CD14-positive monocyte (primary cell): ENCODE data around the gene MAN1C1. TPM values are rescaled to one million over a fixed set of nuclear protein-coding genes. Genes with fewer than 3 reads are reported as not detected.

ENCODE experiments used
- DNase-seq, 3 donors: peaks; one replicate each; pipeline ENCODE4 v3.0.0-alpha.2; 2011 to 2022
- H2AFZ ChIP-seq: 2 replicates; pipeline ENCODE4 v1.6.0; 2012; ENCODE audit warnings: mild to moderate bottlenecking, low read depth, low read length, inconsistent platforms; ENCODE audit not compliant: insufficient read depth, poor library complexity, severe bottlenecking
- H3K27ac ChIP-seq, 2 donors: 1 replicate in 1 of 2; 2 replicates in 1 of 2; pipeline ENCODE4 v1.5.1; 2012 to 2013; ENCODE audit warnings: low read length in 2 of 2, control low read depth in 1 of 2, inconsistent platforms in 1 of 2, low read depth in 1 of 2, mild to moderate bottlenecking in 1 of 2
- H3K27me3 ChIP-seq, 2 donors: one replicate each; pipeline versions ENCODE4 v1.6.0 to v1.6.1; 2011 to 2013; ENCODE audit warnings: low read length in 2 of 2; ENCODE audit not compliant: control insufficient read depth in 2 of 2, insufficient read depth in 2 of 2
- H3K36me3 ChIP-seq, 2 donors: replicated peaks in 1 of 2; 1 replicate in 1 of 2; 2 replicates in 1 of 2; pipeline versions ENCODE4 v1.5.1 to v1.6.1; 2012 to 2013; ENCODE audit warnings: low read length in 2 of 2, control low read depth in 1 of 2, inconsistent platforms in 1 of 2, mild to moderate bottlenecking in 1 of 2; ENCODE audit not compliant: insufficient read depth in 2 of 2, control insufficient read depth in 1 of 2
- H3K4me1 ChIP-seq, 2 donors: 1 replicate in 1 of 2; 2 replicates in 1 of 2; pipeline versions ENCODE4 v1.5.1 to v1.6.1; 2012 to 2013; ENCODE audit warnings: low read length in 2 of 2, control low read depth in 1 of 2, inconsistent platforms in 1 of 2, mild to moderate bottlenecking in 1 of 2, moderate library complexity in 1 of 2; ENCODE audit not compliant: insufficient read depth in 2 of 2, control insufficient read depth in 1 of 2
- H3K4me2 ChIP-seq: replicated peaks from 2 replicates; pipeline ENCODE3; 2012; ENCODE audit warnings: low read length, moderate library complexity, mild to moderate bottlenecking; ENCODE audit not compliant: poor library complexity, severe bottlenecking; ENCODE audit errors: extremely low read depth
- H3K4me3 ChIP-seq, 3 experiments: fragments of 200-600 bp in 1 of 3; sonication (generic) in 1 of 3; replicated peaks in 1 of 3; 1 replicate in 2 of 3; 2 replicates in 1 of 3; pipeline ENCODE4 v1.5.1; 2011 to 2013; ENCODE audit warnings: low read length in 3 of 3, mild to moderate bottlenecking in 3 of 3, control low read depth in 2 of 3, low read depth in 2 of 3, inconsistent platforms in 1 of 3, moderate library complexity in 1 of 3
- H3K79me2 ChIP-seq: 2 replicates; pipeline ENCODE4 v1.6.0; 2012; ENCODE audit warnings: mild to moderate bottlenecking, control low read depth, inconsistent platforms, low read length, moderate library complexity; ENCODE audit not compliant: insufficient read depth
- H3K9ac ChIP-seq: 2 replicates; pipeline ENCODE4 v1.6.0; 2017; ENCODE audit warnings: low read length, mild to moderate bottlenecking; ENCODE audit not compliant: insufficient read depth, poor library complexity, severe bottlenecking
- H3K9me3 ChIP-seq, 2 donors: replicated peaks in 1 of 2; 1 replicate in 1 of 2; 2 replicates in 1 of 2; pipeline versions ENCODE4 v1.5.1 to v1.6.1; 2012 to 2013; ENCODE audit warnings: low read length in 2 of 2, control low read depth in 1 of 2; ENCODE audit not compliant: control insufficient read depth in 1 of 2, insufficient read depth in 1 of 2
- H4K20me1 ChIP-seq: 2 replicates; pipeline ENCODE4 v1.6.0; 2012; ENCODE audit warnings: mild to moderate bottlenecking, low read length, control low read depth, moderate library complexity; ENCODE audit not compliant: insufficient read depth
- H3K27ac Mint-ChIP-seq, 7 donors: one replicate each; pipeline ENCODE4 v1.8.0; 2020; ENCODE audit warnings: mild to moderate bottlenecking in 7 of 7, mixed read lengths in 7 of 7, moderate library complexity in 6 of 7, inconsistent platforms in 2 of 7
- H3K27me3 Mint-ChIP-seq, 3 donors: one replicate each; pipeline ENCODE4 v1.8.0; 2021 to 2022; ENCODE audit warnings: low read depth in 3 of 3, mild to moderate bottlenecking in 3 of 3, mixed read lengths in 3 of 3, moderate library complexity in 3 of 3, inconsistent platforms in 1 of 3
- H3K36me3 Mint-ChIP-seq, 2 donors: one replicate each; pipeline ENCODE4 v1.8.0; 2020; ENCODE audit warnings: mixed read lengths in 2 of 2, inconsistent platforms in 1 of 2, mild to moderate bottlenecking in 1 of 2
- H3K4me1 Mint-ChIP-seq: one replicate; pipeline ENCODE4 v1.8.0; 2020; ENCODE audit warnings: mild to moderate bottlenecking, mixed read lengths
- H3K4me3 Mint-ChIP-seq, 2 donors: one replicate each; pipeline ENCODE4 v1.8.0; 2020; ENCODE audit warnings: mild to moderate bottlenecking in 2 of 2, mixed read lengths in 2 of 2, moderate library complexity in 1 of 2
- H3K9me3 Mint-ChIP-seq, 7 donors: one replicate each; pipeline ENCODE4 v1.8.0; 2020 to 2022; ENCODE audit warnings: mixed read lengths in 7 of 7, mild to moderate bottlenecking in 6 of 7, moderate library complexity in 6 of 7, inconsistent platforms in 2 of 7
- CTCF ChIP-seq: fragments of 200-600 bp; IDR thresholded peaks from one replicate; pipeline ENCODE4 v1.8.0; 2022; ENCODE audit warnings: antibody characterized with exemption, mild to moderate bottlenecking
- WGBS: methylation state at CpG from one replicate; pipeline ENCODE4 v1.1.5; 2013; ENCODE audit warnings: missing lambda C conversion rate; ENCODE audit not compliant: insufficient coverage; 5-methylcytosine and 5-hydroxymethylcytosine counted together
- intact Hi-C, 2 donors: fragments of 100-400 bp; cut with micrococcal nuclease; formaldehyde crosslinking; loops; one replicate each; pipeline versions ENCODE4 v1.15.0 to v1.15.1; 2023
- polyA plus RNA-seq, 3 donors: library from polyadenylated mRNA; depleted of rRNA in 1 of 3; unstranded in 2 of 3; stranded (reverse) in 1 of 3; fragments of 300-500 nt in 2 of 3; fragments of >200 nt in 1 of 3; fragmentation: Illumina TruSeq in 2 of 3; gene quantifications; 1 replicate in 2 of 3; 2 replicates in 1 of 3; pipeline ENCODE4 v1.2.3, GENCODE V29; 2012 to 2021

Gene MAN1C1
- polyA plus RNA-seq, 3 donors = 1.2 to 7.2 (median 1.7) TPM

- Histone ChIP-seq H4K20me1 (peaks cover 3% of the 10 kb centered on the region), H3K79me2 (no peaks in the 10 kb centered on the region), H3K4me2 (no peak overlapping the region), H3K9me3 (no peaks in the 10 kb centered on the region), H3K36me3 (peaks cover 0 to 4% of the 10 kb centered on the region in 2 donors), H3K4me3 (no peak overlapping the region), H3K27me3 (no peaks in the 10 kb centered on the region), H2AFZ (no peak overlapping the region), H3K27ac (no peak overlapping the region), H3K9ac (no peak overlapping the region), H3K4me1 (no peaks in the 10 kb centered on the region)
- 100% methylated on average over 6 of the region's 8 CpGs for WGBS
- intact Hi-C loops = no loop called here
- no peak overlapping the region for H3K4me3 Mint-ChIP-seq
- peaks cover 0 to 1% (median 0%) of the 10 kb centered on the region in 7 donors for H3K9me3 Mint-ChIP-seq
- peaks cover 0 to 6% (median 5%) of the 10 kb centered on the region in 3 donors for H3K27me3 Mint-ChIP-seq
- no peak overlapping the region for H3K27ac Mint-ChIP-seq
- no peak for TF ChIP-seq CTCF
- no peaks in the 10 kb centered on the region for H3K4me1 Mint-ChIP-seq
- no peaks in the 10 kb centered on the region for H3K36me3 Mint-ChIP-seq
- DNase-seq = no peak
Measured at GRCh38 chr1:25744636-25745425, 128.2 kb downstream of the MAN1C1 start.

- no peak overlapping the region for H3K4me2 ChIP-seq
- H3K9me3 ChIP-seq = no peaks in the 10 kb centered on the region
- no peaks in the 10 kb centered on the region for H3K4me1 Mint-ChIP-seq
- peaks cover 0 to 2% of the 10 kb centered on the region in 2 donors for H3K36me3 Mint-ChIP-seq
- no peak overlapping the region for H3K9ac ChIP-seq
- H3K27ac Mint-ChIP-seq = no peak overlapping the region
- no peak for DNase-seq
- no peaks in the 10 kb centered on the region for H3K79me2 ChIP-seq
- H3K9me3 Mint-ChIP-seq = peaks cover 0 to 1% (median 0%) of the 10 kb centered on the region in 7 donors
- WGBS = 93% methylated on average over 14 of the region's 22 CpGs
- H3K27ac ChIP-seq = no peak overlapping the region
- intact Hi-C loops = no loop called here
- H3K4me1 ChIP-seq = no peaks in the 10 kb centered on the region
- H2AFZ ChIP-seq = no peak overlapping the region
- H3K27me3 ChIP-seq = no peaks in the 10 kb centered on the region
- peaks cover 0 to 9% of the 10 kb centered on the region in 2 donors for H3K36me3 ChIP-seq
- H3K4me3 ChIP-seq = no peak overlapping the region
- H3K4me3 Mint-ChIP-seq = no peak overlapping the region
- H3K27me3 Mint-ChIP-seq = peaks cover 0 to 6% (median 3%) of the 10 kb centered on the region in 3 donors
- TF ChIP-seq CTCF = no peak
- no peaks in the 10 kb centered on the region for H4K20me1 ChIP-seq
Measured at GRCh38 chr1:25746299-25747045, 129.9 kb downstream of the MAN1C1 start.
